GM21515 (cell line): ENCODE results near the gene RAB4B.
"Not testable (repeated sequence)": the region's sequence is repeated elsewhere in the genome, so short reads cannot be mapped to it uniquely, and the experiment has no call there.

Experiments
- ATAC-seq: cut with Tn5 transposase; IDR thresholded peaks from one replicate; pipeline ENCODE4 v1.9.1; 2021; ENCODE audit not compliant: unreplicated experiment

RAB4B gene

GRCh38 chr19:40819479-40820234 is 41.6 kb downstream of the RAB4B start:
- not testable (repeated sequence) for ATAC-seq

- no peak for ATAC-seq
Observed at GRCh38 chr19:40822161-40822560, 44.1 kb downstream of the RAB4B start.

GRCh38 chr19:40822704-40823553 is 44.9 kb downstream of the RAB4B start:
- not testable (repeated sequence) for ATAC-seq

DNA sequence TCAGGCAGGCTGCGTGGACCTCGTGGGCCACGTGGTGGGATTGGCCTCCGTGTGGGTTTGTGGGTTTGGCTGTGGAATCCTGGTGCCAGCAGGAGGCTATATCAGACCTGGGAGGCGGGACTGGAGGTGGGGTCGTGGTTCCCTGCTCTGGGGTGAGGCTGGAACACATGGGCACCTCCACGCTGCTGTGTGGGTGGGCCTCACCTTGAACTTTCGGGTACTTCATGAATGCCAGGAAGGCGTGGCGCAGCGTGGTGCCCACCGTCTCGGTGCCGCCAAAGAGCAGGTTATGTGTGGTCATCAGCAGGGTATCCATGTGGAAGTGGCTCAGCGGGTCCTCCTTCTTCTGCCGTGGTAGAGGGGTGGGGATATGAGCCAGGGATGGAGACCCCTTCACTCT is 46.9 kb downstream of the RAB4B start:
- not testable (repeated sequence) for ATAC-seq

- not testable (repeated sequence) for ATAC-seq
Observed at GRCh38 chr19:40825460-40826095, 47.5 kb downstream of the RAB4B start.

DNA sequence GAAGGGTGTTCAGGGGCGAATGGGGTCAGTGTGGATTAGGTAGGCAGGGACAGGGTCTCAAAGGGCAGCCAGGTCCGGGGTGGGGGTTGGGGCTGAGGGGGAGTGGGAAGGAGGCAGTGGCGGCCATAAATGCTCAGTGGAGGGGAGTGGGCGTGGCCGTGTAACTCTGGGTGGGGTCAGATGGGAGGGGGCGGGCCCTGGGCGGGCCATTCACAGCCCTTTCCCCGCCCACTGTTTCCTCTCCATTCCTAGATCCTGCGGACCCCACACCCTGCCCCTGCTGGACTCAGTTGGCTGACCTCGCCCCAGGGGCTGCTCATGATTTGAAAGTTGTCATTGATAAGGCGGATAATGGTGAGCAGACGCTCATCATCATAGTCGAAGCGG is 48.3 kb downstream of the RAB4B start:
- not testable (repeated sequence) for ATAC-seq

DNA sequence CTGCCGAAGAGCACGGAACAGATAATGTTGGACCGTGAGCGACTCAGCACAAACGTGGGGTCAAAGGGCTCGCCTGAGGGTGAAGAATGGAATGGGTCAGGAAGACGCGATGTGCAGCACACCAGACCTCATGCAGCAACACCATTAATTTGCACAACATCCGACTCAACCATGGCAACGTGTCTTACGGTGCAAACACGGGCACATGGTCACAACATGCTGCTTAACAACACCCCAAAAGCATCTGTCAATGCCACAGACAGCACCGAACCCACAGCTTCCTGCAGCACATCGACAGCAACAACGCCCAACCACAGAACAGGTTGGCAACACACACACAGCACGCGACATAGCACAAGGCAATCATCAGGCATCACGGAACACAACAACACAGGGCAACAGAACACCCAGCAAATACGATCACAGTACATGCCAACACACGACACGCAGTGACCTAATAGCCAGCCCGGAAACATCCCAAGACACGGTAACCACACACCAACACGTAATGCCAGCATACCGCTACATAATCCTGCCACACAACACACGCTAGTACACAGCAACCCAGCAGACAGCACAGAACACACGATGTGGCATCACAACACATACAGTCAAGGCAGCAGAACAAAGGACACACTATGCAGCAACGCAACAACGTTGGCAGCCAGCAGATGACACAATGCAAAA is 48.8 kb downstream of the RAB4B start:
- ATAC-seq, result not testable (repeated sequence)

GRCh38 chr19:40827386-40828247 is 49.6 kb downstream of the RAB4B start:
- no peak for ATAC-seq

GRCh38 chr19:40829205-40829604 is 51.2 kb downstream of the RAB4B start:
- ATAC-seq, result no peak

DNA sequence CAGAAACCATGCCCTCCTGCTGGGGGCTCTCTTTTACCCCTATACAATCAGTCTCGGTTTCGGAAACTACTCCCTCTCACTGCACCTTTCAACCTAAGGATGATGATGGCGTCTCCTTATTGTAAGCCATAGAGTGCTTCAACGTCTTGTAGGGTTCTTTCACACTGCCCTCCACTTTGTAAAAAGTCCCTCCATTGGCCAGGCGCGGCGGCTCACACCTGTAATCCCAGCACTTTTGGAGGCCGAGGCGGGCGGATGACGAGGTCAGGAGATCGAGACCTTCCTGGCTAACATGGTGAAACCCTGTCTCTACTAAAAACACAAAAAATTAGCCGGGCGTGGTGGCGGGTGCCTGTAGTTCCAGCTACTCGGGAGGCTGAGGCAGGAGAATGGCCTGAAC is 52.7 kb downstream of the RAB4B start:
- ATAC-seq, result not testable (repeated sequence)

DNA sequence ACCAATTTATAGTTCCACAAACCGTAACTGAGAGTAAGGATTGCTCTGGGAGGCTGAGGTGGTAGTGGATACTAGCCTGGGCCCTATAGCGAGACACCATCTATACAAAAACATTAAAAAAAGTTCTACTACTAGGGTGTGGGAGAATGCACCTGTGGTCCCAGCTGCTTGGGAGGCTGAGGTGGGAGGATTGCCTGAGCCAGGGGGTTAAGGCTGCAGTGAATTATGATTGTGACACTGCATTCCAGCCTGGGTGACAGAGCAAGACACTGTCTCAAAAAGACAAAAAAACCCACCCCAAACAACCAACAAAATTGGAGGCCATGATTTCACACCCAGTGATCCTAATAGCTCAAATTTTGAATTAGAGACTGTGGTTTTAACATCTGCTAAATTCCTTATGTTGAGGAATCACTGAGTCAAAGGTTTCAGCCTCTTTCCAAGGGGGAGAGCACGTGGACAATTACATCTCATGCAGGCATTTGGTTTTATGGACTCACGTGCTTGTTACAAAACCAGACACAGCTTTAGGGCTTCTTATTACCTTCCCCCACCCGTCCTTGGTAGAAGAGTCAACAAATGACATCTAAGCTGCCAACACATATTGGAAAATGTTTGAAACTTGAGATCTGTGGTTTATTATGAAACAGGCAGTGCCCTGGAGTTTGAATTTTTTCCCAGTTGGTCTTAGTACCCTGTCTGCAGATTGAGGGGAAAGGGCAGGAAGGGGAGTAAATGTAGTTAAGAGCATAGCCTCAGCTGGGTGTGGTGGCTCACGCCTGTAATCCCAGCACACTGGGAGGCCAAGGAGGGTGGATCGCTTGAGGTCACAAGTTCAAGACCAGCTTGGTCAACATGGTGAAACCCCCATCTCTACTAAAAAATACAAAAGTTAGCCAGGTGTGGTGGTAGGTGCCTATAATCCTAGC is 53.7 kb downstream of the RAB4B start:
- ATAC-seq, result no peak

DNA sequence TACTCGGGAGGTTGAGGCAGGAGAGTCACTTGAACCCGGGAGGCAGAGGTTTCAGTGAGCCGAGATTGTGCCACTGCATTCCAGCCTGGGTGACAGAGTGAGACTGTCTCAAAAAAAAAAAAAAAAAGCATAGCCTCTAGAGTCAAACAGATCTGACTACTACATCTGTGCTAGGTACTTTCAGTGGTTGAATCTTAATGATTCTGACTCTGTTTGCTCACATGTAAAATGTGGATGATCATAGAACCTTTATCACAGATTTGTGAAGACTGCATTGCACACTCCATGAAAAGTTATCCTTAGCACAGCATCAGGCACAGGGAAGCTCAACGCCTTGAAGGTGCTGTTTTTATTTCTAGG is 54.4 kb downstream of the RAB4B start:
- not testable (repeated sequence) for ATAC-seq

GRCh38 chr19:40833728-40834533 is 55.9 kb downstream of the RAB4B start:
- ATAC-seq, result not testable (repeated sequence)

- no peak for ATAC-seq
Observed at GRCh38 chr19:40836754-40837429, 58.8 kb downstream of the RAB4B start.

GRCh38 chr19:40838477-40838876 is 60.4 kb downstream of the RAB4B start:
- not testable (repeated sequence) for ATAC-seq

- not testable (repeated sequence) for ATAC-seq
Observed at GRCh38 chr19:40842012-40842411, 64.0 kb downstream of the RAB4B start.

GRCh38 chr19:40842997-40843652 is 65.1 kb downstream of the RAB4B start:
- ATAC-seq, result not testable (repeated sequence)
